Effector CD8-positive, alpha-beta T cell (primary cell): ENCODE measurements around the gene IGFBP4.

Experiments used
- DNase-seq: peaks from one replicate; lab custom pipeline; 2025; lab: John Stamatoyannopoulos, UW

Gene IGFBP4

GRCh38 chr17:40490289-40490853 is 47.1 kb downstream of the IGFBP4 start:
- DNase-seq: no peak

DNA sequence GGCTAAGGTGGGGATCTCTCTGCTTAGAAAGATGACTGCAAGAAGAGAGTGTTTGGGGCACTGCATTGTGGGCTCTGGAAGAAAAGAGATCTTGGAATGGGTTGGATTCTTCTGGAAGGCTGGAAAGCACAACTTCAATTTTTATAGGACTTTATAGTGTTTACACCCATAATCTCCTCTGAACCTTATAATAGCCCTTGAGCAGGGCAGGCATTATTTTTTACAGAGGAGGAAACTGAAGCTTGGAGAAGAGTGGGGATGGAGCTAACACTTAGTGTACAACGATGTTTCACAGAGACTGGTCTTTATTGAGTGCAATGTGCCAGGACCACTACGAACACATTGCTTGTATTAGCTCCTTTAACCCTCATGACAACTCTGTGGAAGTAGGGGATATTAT is 47.7 kb downstream of the IGFBP4 start:
- DNase-seq: no peak

DNA sequence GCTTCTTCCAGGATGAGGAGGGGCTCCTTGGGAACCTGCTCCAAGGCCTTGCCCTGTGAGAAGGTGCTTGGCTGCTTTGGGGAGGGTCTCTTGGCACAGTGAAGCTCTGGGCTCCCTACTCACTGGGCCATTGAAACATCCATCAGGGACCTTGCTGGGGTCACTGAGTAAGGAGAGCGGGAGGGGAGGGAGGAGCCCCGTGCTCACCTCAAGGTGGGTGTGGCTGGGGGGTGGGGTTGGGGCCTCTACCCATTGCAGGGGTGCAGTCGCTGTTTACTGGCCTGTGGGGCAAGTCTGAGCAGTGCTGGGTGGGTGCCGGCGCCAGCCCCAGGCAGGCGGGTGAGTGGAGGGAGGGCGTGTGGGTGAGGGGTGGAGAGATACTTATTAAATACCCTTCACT is 48.2 kb downstream of the IGFBP4 start:
- DNase-seq: no peak

DNA sequence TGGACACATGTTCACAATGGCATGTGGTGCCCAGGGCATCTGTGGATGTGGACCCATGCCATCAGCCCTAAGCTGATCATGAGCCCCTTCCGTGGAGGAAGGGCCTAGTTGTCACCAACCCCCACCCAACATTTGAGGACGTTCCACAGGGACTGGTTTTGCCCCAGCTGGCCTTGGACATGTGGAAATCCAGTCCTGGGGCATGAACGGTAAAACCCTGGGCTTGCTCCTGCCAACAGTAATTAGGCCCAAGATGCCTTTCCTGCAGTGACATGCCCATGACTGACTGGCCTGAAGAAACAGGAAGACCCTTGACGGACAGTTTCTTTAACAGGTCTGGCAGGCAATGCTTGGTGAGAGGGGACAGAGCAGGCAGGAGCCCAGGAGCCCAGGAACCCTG is 50.4 kb downstream of the IGFBP4 start:
- no peak for DNase-seq

- DNase-seq: no peak
Measured at GRCh38 chr17:40495140-40495539, 51.9 kb downstream of the IGFBP4 start.

DNA sequence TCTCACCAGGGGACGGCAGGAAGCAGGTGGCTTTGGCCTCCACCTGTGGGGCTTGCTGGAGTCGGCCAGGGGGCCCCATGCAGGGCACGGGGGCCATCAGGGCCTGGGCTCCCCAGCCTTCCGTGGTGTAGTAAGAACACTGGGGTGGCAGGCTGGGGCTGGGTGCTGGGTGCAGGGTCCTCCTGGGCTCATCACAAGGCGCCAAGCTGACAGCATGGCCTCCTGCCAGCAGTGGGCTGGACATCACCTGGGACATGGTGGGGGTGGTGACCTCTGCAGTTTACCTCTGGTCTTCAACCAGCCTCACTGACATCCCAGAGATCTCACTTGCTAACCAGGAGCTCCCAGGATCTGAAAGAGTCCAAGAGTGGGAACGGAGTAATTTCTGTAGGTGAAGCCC is 52.9 kb downstream of the IGFBP4 start:
- DNase-seq: no peak

- DNase-seq: no peak
Measured at GRCh38 chr17:40496634-40497420, 53.6 kb downstream of the IGFBP4 start.

GRCh38 chr17:40497695-40498094 is 54.4 kb downstream of the IGFBP4 start:
- DNase-seq: no peak

DNA sequence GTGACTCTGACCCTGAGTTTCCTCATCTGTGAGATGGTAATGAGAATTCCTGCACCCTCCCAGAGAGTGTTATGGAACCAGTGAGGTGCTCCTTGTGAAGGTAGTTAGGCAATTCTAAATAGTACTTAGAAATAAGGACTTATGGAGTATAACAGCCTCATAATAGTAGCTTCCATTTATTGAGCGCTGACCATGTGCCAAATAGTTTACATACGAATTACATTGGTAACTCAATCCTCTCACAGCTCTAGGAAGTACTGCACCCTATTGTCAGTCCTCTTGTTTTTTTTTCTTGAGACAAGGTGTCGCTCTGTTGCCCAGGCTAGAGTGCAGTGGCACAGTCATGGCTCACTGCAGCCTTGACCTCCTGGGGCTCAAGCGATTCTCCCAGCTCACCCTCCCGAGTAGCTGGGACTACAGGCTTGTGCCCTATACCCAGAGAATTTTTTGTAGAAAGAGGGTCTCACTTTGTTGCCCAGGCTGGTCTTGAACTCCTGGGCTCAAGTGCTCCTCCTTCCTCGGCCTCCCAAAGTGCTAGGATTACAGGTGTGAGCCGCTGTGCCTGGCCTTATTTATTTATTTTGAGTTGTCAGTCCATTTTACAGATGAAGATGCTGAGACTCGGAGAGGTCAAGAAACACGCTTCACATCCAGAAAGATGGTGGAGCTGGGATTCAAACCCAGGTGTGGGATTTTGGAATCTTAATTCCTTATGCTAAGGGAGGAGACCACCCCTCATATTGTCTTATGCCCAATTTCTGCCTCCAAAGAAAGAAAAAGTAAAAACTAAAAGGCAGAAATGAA is 55.2 kb downstream of the IGFBP4 start:
- no peak for DNase-seq

- no peak for DNase-seq
Measured at GRCh38 chr17:40499551-40500189, 56.4 kb downstream of the IGFBP4 start.

- DNase-seq: no peak
Measured at GRCh38 chr17:40500190-40500589, 56.9 kb downstream of the IGFBP4 start.

- no peak for DNase-seq
Measured at GRCh38 chr17:40500709-40501108, 57.5 kb downstream of the IGFBP4 start.

- DNase-seq: no peak
Measured at GRCh38 chr17:40501499-40501911, 58.3 kb downstream of the IGFBP4 start, which contains the start of gene TNS4. Gene TNS4, minus strand, starts transcription at chr17:40501623. Its CDS starts 5,198 bp downstream, at chr17:40496425.

DNA sequence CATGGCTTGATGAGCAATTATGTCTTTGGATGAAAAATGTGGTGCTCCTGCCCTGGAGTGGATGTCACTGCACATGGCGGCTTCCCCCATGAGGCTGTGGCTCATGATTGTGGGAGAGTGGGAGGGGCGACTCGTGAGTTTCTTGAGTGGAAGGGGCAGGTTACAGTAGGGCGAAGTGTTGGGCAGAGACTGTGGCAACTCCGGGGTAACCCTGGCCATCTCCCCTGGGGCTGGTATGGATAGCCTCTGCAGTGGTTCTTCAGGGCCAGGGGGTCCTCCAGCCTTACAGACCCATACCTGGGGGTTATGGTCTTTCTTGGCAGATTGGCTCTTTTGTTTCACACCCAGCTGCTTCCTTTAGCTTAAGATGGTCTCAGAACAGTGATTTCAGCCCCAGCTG is 59.5 kb downstream of the IGFBP4 start:
- no peak for DNase-seq

DNA sequence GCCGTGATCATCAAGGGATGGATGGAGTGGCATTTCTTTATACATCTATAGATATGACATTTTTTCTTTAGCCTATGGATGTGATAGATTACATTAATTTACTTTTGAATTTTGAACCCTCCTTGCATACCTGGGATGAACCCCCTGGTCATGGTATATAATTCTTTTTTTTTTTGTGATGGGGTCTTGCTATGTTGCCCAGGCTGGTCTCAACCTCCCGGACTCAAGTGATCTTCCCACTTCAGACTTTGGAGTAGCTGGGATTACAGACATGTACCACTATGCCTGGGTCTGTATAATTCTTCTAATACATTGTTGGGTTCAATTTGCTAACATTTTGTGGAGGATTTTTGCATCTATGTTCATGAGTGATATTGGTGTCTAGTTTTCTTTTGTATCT is 59.9 kb downstream of the IGFBP4 start:
- DNase-seq: no peak

- DNase-seq: no peak
Measured at GRCh38 chr17:40506786-40507185, 63.5 kb downstream of the IGFBP4 start.
